IMR-90 (cell line): ENCODE results near the gene CLDN11. TPM values are rescaled to one million over a fixed set of nuclear protein-coding genes. Genes with fewer than 3 reads are reported as not detected.

Experiments used
- ATAC-seq: fragments of 200-7000 bp; cut with Tn5 transposase; 2 replicates; pipeline ENCODE4 v1.9.1; 2020; ENCODE audit warnings: low read depth, mild to moderate bottlenecking, moderate library complexity
- BruUV-seq: library from RNA; stranded (reverse); fragments of 400-500 nt; replicated peaks from 2 replicates; lab custom pipeline; 2021; lab: Mats Ljungman, UMichigan
- CTCF ChIA-PET: fragments of 300-600 bp; formaldehyde crosslinking; extraction: SDS; loops from one replicate; lab custom pipeline; 2021; ENCODE audit warnings: antibody characterized with exemption; lab: Yijun Ruan, JAX
- POLR2A ChIA-PET: fragments of 300-600 bp; sonication (Branson Sonifier 250); formaldehyde crosslinking; loops from one replicate; lab custom pipeline; 2022; ENCODE audit warnings: antibody characterized with exemption; ENCODE audit not compliant: unreplicated experiment; lab: Charles Lee
- DNase-seq: peaks from one replicate; pipeline ENCODE4 v3.0.0; 2013
- H2AFZ ChIP-seq: replicated peaks from 2 replicates; pipeline ENCODE3; 2013; ENCODE audit warnings: low read length, mild to moderate bottlenecking; ENCODE audit not compliant: poor library complexity
- H2AK5ac ChIP-seq: 2 replicates; pipeline ENCODE4 v1.6.1; 2013; ENCODE audit warnings: low read depth, low read length, inconsistent platforms
- H2AK9ac ChIP-seq: replicated peaks from 2 replicates; pipeline ENCODE3; 2013; ENCODE audit warnings: mild to moderate bottlenecking, low read depth, low read length, moderate library complexity; ENCODE audit not compliant: poor library complexity
- H2BK120ac ChIP-seq: 2 replicates; pipeline ENCODE4 v1.6.1; 2013; ENCODE audit warnings: low read depth, low read length, inconsistent platforms
- H2BK15ac ChIP-seq: 3 replicates; pipeline ENCODE4 v1.6.1; 2013; ENCODE audit warnings: low read depth, low read length, inconsistent platforms
- H2BK20ac ChIP-seq: 2 replicates; pipeline ENCODE4 v1.6.1; 2013; ENCODE audit warnings: low read depth, mild to moderate bottlenecking, inconsistent platforms, low read length, moderate library complexity
- H2BK5ac ChIP-seq: 2 replicates; pipeline ENCODE4 v1.6.1; 2013; ENCODE audit warnings: mild to moderate bottlenecking, low read depth, low read length, inconsistent platforms; ENCODE audit not compliant: poor library complexity, severe bottlenecking
- H3K14ac ChIP-seq: replicated peaks from 2 replicates; pipeline ENCODE4 v1.6.1; 2013; ENCODE audit warnings: low read depth, low read length, inconsistent platforms
- H3K18ac ChIP-seq: 2 replicates; pipeline ENCODE4 v1.6.1; 2013; ENCODE audit warnings: low read depth, low read length, control low read depth
- H3K23ac ChIP-seq: 2 replicates; pipeline ENCODE4 v1.6.1; 2013; ENCODE audit warnings: low read depth, low read length, inconsistent platforms
- H3K27ac ChIP-seq: 2 replicates; pipeline ENCODE4 v1.5.1; 2013; ENCODE audit warnings: mild to moderate bottlenecking, control low read depth, low read length; ENCODE audit not compliant: insufficient read depth
- H3K27me3 ChIP-seq: 2 replicates; pipeline ENCODE4 v1.6.1; 2013; ENCODE audit warnings: low read length; ENCODE audit not compliant: control insufficient read depth, insufficient read depth
- H3K36me3 ChIP-seq: 2 replicates; pipeline ENCODE4 v1.6.1; 2013; ENCODE audit warnings: low read length, mixed read lengths; ENCODE audit not compliant: control insufficient read depth, insufficient read depth
- H3K4ac ChIP-seq: 2 replicates; pipeline ENCODE4 v1.6.1; 2013; ENCODE audit warnings: low read depth, low read length, inconsistent platforms
- H3K4me1 ChIP-seq: 2 replicates; pipeline ENCODE4 v1.6.1; 2013; ENCODE audit warnings: low read length, mixed read lengths; ENCODE audit not compliant: control insufficient read depth, insufficient read depth
- H3K4me2 ChIP-seq: 2 replicates; pipeline ENCODE4 v1.6.1; 2013; ENCODE audit warnings: low read depth, mild to moderate bottlenecking, control low read depth, low read length, moderate library complexity
- H3K4me3 ChIP-seq: 2 replicates; pipeline ENCODE4 v1.5.1; 2013; ENCODE audit warnings: low read depth, mild to moderate bottlenecking, control low read depth, low read length, moderate library complexity; ENCODE audit not compliant: insufficient read depth
- H3K56ac ChIP-seq: 2 replicates; pipeline ENCODE4 v1.6.1; 2013; ENCODE audit warnings: low read length, inconsistent platforms; ENCODE audit not compliant: insufficient read depth; ENCODE audit errors: extremely low read depth
- H3K79me1 ChIP-seq, 2 experiments: 2 replicates each; pipeline ENCODE4 v1.6.1; 2013; ENCODE audit warnings: low read length in 2 of 2, inconsistent platforms in 1 of 2, low read depth in 1 of 2
- H3K9ac ChIP-seq: 2 replicates; pipeline ENCODE4 v1.6.1; 2013; ENCODE audit warnings: low read depth, low read length, control low read depth
- H3K9me1 ChIP-seq: 2 replicates; pipeline ENCODE4 v1.6.1; 2013; ENCODE audit warnings: low read length, inconsistent platforms; ENCODE audit not compliant: insufficient read depth
- H3K9me3 ChIP-seq: 2 replicates; pipeline ENCODE4 v1.6.1; 2013; ENCODE audit warnings: low read length; ENCODE audit not compliant: control insufficient read depth, insufficient read depth
- H4K20me1 ChIP-seq: 2 replicates; pipeline ENCODE4 v1.6.1; 2013; ENCODE audit warnings: low read length, inconsistent platforms; ENCODE audit not compliant: insufficient read depth
- H4K5ac ChIP-seq: 2 replicates; pipeline ENCODE4 v1.6.1; 2013; ENCODE audit warnings: mild to moderate bottlenecking, low read depth, low read length, control low read depth
- H4K8ac ChIP-seq, 2 experiments: 2 replicates each; pipeline ENCODE4 v1.6.1; 2013; ENCODE audit warnings: low read depth in 2 of 2, low read length in 2 of 2, control low read depth in 1 of 2, inconsistent platforms in 1 of 2
- H4K91ac ChIP-seq: 2 replicates; pipeline ENCODE4 v1.6.1; 2013; ENCODE audit warnings: low read depth, low read length, inconsistent platforms; ENCODE audit not compliant: insufficient read depth
- BHLHE40 ChIP-seq: fragments of 150-350 bp; IDR thresholded peaks from 2 replicates; pipeline ENCODE4 v1.6.1; 2016; ENCODE audit warnings: mild to moderate bottlenecking, low read depth, low read length
- CEBPB ChIP-seq: IDR thresholded peaks from 2 replicates; pipeline ENCODE4 v1.6.1; 2012; ENCODE audit warnings: low read depth, low read length, improper control_type of control experiment
- CHD1 ChIP-seq: IDR thresholded peaks from 2 replicates; pipeline ENCODE4 v1.6.1; 2012; ENCODE audit warnings: low read depth, low read length, improper control_type of control experiment
- ELK1 ChIP-seq: fragments of 150-350 bp; IDR thresholded peaks from 2 replicates; pipeline ENCODE4 v1.6.1; 2016; ENCODE audit warnings: low read depth, mild to moderate bottlenecking, low read length, moderate library complexity, borderline replicate concordance
- FOS ChIP-seq: fragments of 150-350 bp; IDR thresholded peaks from 2 replicates; pipeline ENCODE4 v1.6.1; 2016; ENCODE audit warnings: low read depth, low read length
- MAFK ChIP-seq: IDR thresholded peaks from 2 replicates; pipeline ENCODE4 v1.6.1; 2012; ENCODE audit warnings: low read depth, low read length, improper control_type of control experiment
- MAZ ChIP-seq: IDR thresholded peaks from 2 replicates; pipeline ENCODE4 v1.6.1; 2012; ENCODE audit warnings: low read depth, mild to moderate bottlenecking, low read length, improper control_type of control experiment, moderate library complexity, borderline replicate concordance
- MXI1 ChIP-seq: IDR thresholded peaks from 2 replicates; pipeline ENCODE4 v1.6.1; 2012; ENCODE audit warnings: low read depth, mild to moderate bottlenecking, low read length, moderate library complexity, borderline replicate concordance
- NFE2L2 ChIP-seq: fragments of 150-350 bp; IDR thresholded peaks from 2 replicates; pipeline ENCODE4 v1.6.1; 2016; ENCODE audit warnings: low read depth, mild to moderate bottlenecking, low read length
- POLR2A ChIP-seq: IDR thresholded peaks from 2 replicates; pipeline ENCODE4 v1.6.1; 2012; ENCODE audit warnings: mild to moderate bottlenecking, low read depth, low read length
- RAD21 ChIP-seq: IDR thresholded peaks from 2 replicates; pipeline ENCODE4 v1.6.1; 2012; ENCODE audit warnings: low read length, improper control_type of control experiment
- RCOR1 ChIP-seq: IDR thresholded peaks from 2 replicates; pipeline ENCODE4 v1.6.1; 2012; ENCODE audit warnings: mild to moderate bottlenecking, low read length, improper control_type of control experiment; ENCODE audit not compliant: insufficient replicate concordance
- RFX5 ChIP-seq: IDR thresholded peaks from 2 replicates; pipeline ENCODE4 v1.8.0; 2012; ENCODE audit warnings: low read depth, mild to moderate bottlenecking, low read length, moderate library complexity
- SMC3 ChIP-seq: fragments of 150-350 bp; IDR thresholded peaks from 2 replicates; pipeline ENCODE4 v1.6.1; 2016; ENCODE audit warnings: low read depth, mild to moderate bottlenecking, antibody characterized with exemption, low read length, moderate library complexity
- USF2 ChIP-seq: fragments of 150-350 bp; IDR thresholded peaks from 2 replicates; pipeline ENCODE4 v1.6.1; 2017; ENCODE audit warnings: mild to moderate bottlenecking, antibody characterized with exemption, low read length, low read depth
- WGBS, 2 experiments: methylation state at CpG; one replicate each; pipeline versions ENCODE4 v1.1.5 to v1.1.7; 2013; ENCODE audit warnings: missing lambda C conversion rate in 2 of 2; ENCODE audit not compliant: insufficient read length in 1 of 2; ENCODE audit errors: extremely low coverage in 2 of 2; 5-methylcytosine and 5-hydroxymethylcytosine counted together
- dilution Hi-C: fragments of 300-500 bp; cut with HindIII; formaldehyde crosslinking; loops from one replicate; pipeline ENCODE4 v1.14.3; 2018; ENCODE audit warnings: low sequenced_read_pairs; ENCODE audit not compliant: unreplicated experiment
- in situ Hi-C: fragments of 300-500 bp; cut with MboI; formaldehyde crosslinking; loops from 3 replicates; pipeline ENCODE4 v1.14.3; 2019; ENCODE audit warnings: low sequenced_read_pairs, inconsistent platforms, mixed read lengths
- intact Hi-C: fragments of 100-400 bp; cut with micrococcal nuclease; formaldehyde crosslinking; loops from 2 replicates; pipeline ENCODE4 v1.10.0; 2022
- polyA plus RNA-seq, 3 experiments: library from polyadenylated mRNA; depleted of rRNA; stranded (reverse); fragments of >200 nt; gene quantifications; 2 replicates each; pipeline ENCODE4 v1.2.3, GENCODE V29; 2012; ENCODE audit warnings: low replicate concordance in 1 of 3
- total RNA-seq: library from RNA; depleted of rRNA; stranded (reverse); fragments of >200 nt; gene quantifications from 2 replicates; pipeline ENCODE4 v1.2.3, GENCODE V29; 2012
- TF ChIP-seq, protein P1 (sequence below): conservative IDR thresholded peaks from 2 replicates; pipeline ENCODE4 v1.5.1; 2012; ENCODE audit warnings: mild to moderate bottlenecking, low read depth, low read length, improper control_type of control experiment

Gene CLDN11
- total and polyA plus RNA-seq, 2 of the 4 experiments (the other 2 are of a cell fraction) = 245 to 318 TPM

DNA sequence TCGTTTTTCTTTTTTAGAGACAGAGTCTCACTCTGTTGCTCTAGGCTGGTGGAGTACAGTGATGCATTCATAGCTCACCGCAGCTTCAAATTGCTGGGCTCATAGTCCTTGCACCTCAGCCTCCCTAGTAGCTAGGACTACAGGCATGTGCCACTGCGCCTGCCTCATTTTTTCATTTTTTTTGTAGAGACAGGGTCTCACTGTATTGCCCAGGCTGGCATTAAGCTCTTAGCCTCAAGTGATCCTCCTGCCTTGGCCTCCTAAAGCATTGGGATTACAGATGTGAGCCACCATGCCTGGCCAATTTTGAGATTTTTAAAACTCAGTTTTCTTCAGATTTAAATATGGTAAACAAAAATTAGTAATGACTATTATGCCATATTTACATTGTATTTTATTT lies 32.2 kb upstream of the CLDN11 start:
- no peaks in the 10 kb centered on the region for H3K27me3 ChIP-seq
- no peak overlapping the region for H2BK15ac ChIP-seq
- no peaks in the 10 kb centered on the region for H3K4me1 ChIP-seq
- H3K4ac ChIP-seq = no peak overlapping the region
- no peak overlapping the region for H2AK9ac ChIP-seq
- H3K4me2 ChIP-seq = no peak overlapping the region
- no peak overlapping the region for H4K5ac ChIP-seq
- no peak overlapping the region for H2AFZ ChIP-seq
- no peaks in the 10 kb centered on the region for H3K9me3 ChIP-seq
- dilution Hi-C loops = no loop called here
- H3K36me3 ChIP-seq = peaks cover 37% of the 10 kb centered on the region
- TF ChIP-seq CHD1 (no peak), RFX5 (no peak), RCOR1 (no peak), POLR2A (no peak), NFE2L2 (no peak), SMC3 (no peak), CEBPB (no peak), FOS (no peak), MXI1 (no peak), BHLHE40 (no peak), RAD21 (no peak), MAZ (no peak), MAFK (no peak), ELK1 (no peak), USF2 (no peak)
- TF ChIP-seq, protein P1, sequence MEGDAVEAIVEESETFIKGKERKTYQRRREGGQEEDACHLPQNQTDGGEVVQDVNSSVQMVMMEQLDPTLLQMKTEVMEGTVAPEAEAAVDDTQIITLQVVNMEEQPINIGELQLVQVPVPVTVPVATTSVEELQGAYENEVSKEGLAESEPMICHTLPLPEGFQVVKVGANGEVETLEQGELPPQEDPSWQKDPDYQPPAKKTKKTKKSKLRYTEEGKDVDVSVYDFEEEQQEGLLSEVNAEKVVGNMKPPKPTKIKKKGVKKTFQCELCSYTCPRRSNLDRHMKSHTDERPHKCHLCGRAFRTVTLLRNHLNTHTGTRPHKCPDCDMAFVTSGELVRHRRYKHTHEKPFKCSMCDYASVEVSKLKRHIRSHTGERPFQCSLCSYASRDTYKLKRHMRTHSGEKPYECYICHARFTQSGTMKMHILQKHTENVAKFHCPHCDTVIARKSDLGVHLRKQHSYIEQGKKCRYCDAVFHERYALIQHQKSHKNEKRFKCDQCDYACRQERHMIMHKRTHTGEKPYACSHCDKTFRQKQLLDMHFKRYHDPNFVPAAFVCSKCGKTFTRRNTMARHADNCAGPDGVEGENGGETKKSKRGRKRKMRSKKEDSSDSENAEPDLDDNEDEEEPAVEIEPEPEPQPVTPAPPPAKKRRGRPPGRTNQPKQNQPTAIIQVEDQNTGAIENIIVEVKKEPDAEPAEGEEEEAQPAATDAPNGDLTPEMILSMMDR = no peak
- H3K56ac ChIP-seq = no peak overlapping the region
- H3K14ac ChIP-seq = no peak overlapping the region
- no peak overlapping the region for H2BK5ac ChIP-seq
- no peak overlapping the region for H2BK120ac ChIP-seq
- no peak overlapping the region for H2BK20ac ChIP-seq
- no peak overlapping the region for H3K18ac ChIP-seq
- POLR2A ChIA-PET = no interaction called here
- no peaks in the 10 kb centered on the region; the same call in 1 of the 2 replicates for H4K20me1 ChIP-seq
- no peak overlapping the region for H3K23ac ChIP-seq
- H3K4me3 ChIP-seq = no peak overlapping the region
- WGBS, 2 experiments = 100% methylated on average over 1 of the region's 3 CpGs; no CpG with 5 or more reads in 1 of the 2 experiments
- no peak overlapping the region for H2AK5ac ChIP-seq
- DNase-seq (no peak), ATAC-seq (no peak)
- in situ Hi-C loops = no loop called here
- H4K91ac ChIP-seq = no peak overlapping the region
- H3K27ac ChIP-seq = no peak overlapping the region
- no TSS peak for BruUV-seq
- peaks cover 7 to 17% of the 10 kb centered on the region in 2 experiments for H3K79me1 ChIP-seq
- CTCF ChIA-PET = interaction anchor here (1.0 kb wide), 1 partner anchor 20 kb away, joined by 3 read pairs; no protein-coding TSS in a partner anchor
- H4K8ac ChIP-seq = no peak overlapping the region
- intact Hi-C loops = no loop called here
- 0 out of 2 replicates have a peak, but pooled peaks cover 2% of the 10 kb centered on the region for H3K9me1 ChIP-seq
- H3K9ac ChIP-seq = no peak overlapping the region
